ENCODE measurements around the gene SYT12. TPM values are rescaled to one million over a fixed set of nuclear protein-coding genes. Genes with fewer than 3 reads are reported as not detected.

The SYT12 gene
- total RNA-seq, 1 experiment from 2014 or later, result 2.8 TPM

GRCh38 chr11:67010296-67010905 is 12.5 kb upstream of the SYT12 start:
- H3K36me3 ChIP-seq (replicated peaks; ENCODE audit: control insufficient read depth, insufficient read depth, low read length), result peaks cover 3% of the 10 kb centered on the region; the same call in 1 of the 2 replicates
- DNase-seq, result peak; percentile 26
- H3K27me3 ChIP-seq (ENCODE audit: control insufficient read depth, insufficient read depth, low read length), result no peaks in the 10 kb centered on the region
- no peak overlapping the region for H3K4me3 ChIP-seq (ENCODE audit: insufficient read depth, low read depth, low read length)

GRCh38 chr11:67013511-67014045 is 9.4 kb upstream of the SYT12 start:
- Histone ChIP-seq H3K36me3 (replicated peaks; ENCODE audit: control insufficient read depth, insufficient read depth, low read length) (peaks cover 3% of the 10 kb centered on the region; the same call in 1 of the 2 replicates), H3K4me3 (ENCODE audit: insufficient read depth, low read depth, low read length) (no peak overlapping the region), H3K27me3 (ENCODE audit: control insufficient read depth, insufficient read depth, low read length) (no peaks in the 10 kb centered on the region)
- DNase-seq, result no peak

DNA sequence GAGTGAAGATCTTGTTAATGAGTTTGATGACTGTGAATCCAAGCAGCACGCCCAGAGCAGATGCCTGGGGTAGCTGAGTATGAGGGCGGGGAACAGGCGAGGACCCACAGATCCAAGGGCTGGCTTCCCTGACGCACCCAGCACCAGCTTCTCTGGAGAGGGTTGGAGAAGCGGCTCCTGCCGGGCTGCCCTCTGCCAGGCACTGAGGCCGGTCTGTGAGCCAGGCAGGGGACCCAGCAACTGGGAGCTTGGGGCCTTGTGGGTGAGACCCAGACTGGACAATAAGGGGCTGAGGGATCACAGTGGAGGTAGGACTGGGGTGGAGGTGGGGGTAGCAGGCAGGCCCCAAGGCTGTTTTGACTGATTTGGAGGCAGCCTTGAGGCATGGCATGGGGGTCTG is 8.6 kb upstream of the SYT12 start:
- peak; percentile 28 for DNase-seq
- H3K36me3 ChIP-seq (replicated peaks; ENCODE audit: control insufficient read depth, insufficient read depth, low read length), result peaks cover 3% of the 10 kb centered on the region; the same call in 1 of the 2 replicates
- no peak overlapping the region for H3K4me3 ChIP-seq (ENCODE audit: insufficient read depth, low read depth, low read length)
- no peaks in the 10 kb centered on the region for H3K27me3 ChIP-seq (ENCODE audit: control insufficient read depth, insufficient read depth, low read length)

DNA sequence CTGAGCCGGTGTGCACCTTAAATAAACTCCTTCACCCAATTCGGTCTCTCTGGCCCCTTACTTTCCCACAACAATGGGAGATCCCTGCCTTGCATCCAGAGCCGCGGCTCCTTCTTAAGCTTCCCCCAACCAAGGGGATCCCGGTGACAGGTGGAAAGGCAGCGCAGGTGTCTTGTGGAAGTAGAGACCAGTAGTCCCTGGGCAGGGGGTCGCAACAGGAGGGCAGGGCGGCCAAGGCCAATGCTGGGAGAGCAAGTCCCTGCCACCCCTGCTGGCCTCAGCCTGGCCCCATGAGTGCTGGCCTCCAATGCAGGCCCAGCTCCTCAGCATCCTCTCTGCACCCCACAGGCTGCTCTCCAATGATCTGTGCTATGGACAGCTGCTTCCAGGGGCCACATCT is 7.9 kb upstream of the SYT12 start:
- Histone ChIP-seq H3K27me3 (ENCODE audit: control insufficient read depth, insufficient read depth, low read length) (no peaks in the 10 kb centered on the region), H3K4me3 (ENCODE audit: insufficient read depth, low read depth, low read length) (no peak overlapping the region), H3K36me3 (replicated peaks; ENCODE audit: control insufficient read depth, insufficient read depth, low read length) (peaks cover 3% of the 10 kb centered on the region; the same call in 1 of the 2 replicates)
- peak; percentile 59 for DNase-seq

GRCh38 chr11:67016550-67016949 is 6.4 kb upstream of the SYT12 start:
- Histone ChIP-seq H3K27me3 (ENCODE audit: control insufficient read depth, insufficient read depth, low read length) (no peaks in the 10 kb centered on the region), H3K4me3 (ENCODE audit: insufficient read depth, low read depth, low read length) (no peak overlapping the region), H3K36me3 (replicated peaks; ENCODE audit: control insufficient read depth, insufficient read depth, low read length) (peaks cover 3% of the 10 kb centered on the region; the same call in 1 of the 2 replicates)
- peak; percentile 29 for DNase-seq

DNA sequence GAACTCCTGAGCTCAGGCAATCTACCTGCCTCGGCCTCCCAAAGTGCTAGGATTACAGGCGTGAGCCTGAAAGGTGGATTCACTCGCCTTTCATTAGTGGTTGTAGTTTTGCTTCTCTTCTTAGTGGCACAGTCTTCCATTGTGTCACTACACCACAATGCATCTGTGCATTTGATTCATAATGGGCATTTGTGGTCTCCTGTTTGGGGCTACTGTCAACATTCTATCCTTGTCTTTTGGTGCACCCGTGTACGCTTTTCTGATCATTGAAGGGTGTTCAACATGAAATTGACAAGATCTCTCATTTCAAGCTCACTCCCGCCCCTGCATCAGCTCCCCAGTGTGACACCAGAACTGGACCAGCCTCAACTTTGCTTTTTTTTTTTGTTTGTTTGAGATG is 2.0 kb upstream of the SYT12 start:
- peaks cover 29% of the 10 kb centered on the region for H3K27me3 ChIP-seq (ENCODE audit: control insufficient read depth, insufficient read depth, low read length)
- H3K4me3 ChIP-seq (ENCODE audit: insufficient read depth, low read depth, low read length), result no peak overlapping the region
- DNase-seq, result no peak
- no peaks in the 10 kb centered on the region for H3K36me3 ChIP-seq (replicated peaks; ENCODE audit: control insufficient read depth, insufficient read depth, low read length)

GRCh38 chr11:67022341-67022933 is 497 bp upstream of the SYT12 start:
- Histone ChIP-seq H3K4me3 (ENCODE audit: insufficient read depth, low read depth, low read length) (peak overlapping the region; percentile 42), H3K27me3 (ENCODE audit: control insufficient read depth, insufficient read depth, low read length) (peaks cover 29% of the 10 kb centered on the region)

DNA sequence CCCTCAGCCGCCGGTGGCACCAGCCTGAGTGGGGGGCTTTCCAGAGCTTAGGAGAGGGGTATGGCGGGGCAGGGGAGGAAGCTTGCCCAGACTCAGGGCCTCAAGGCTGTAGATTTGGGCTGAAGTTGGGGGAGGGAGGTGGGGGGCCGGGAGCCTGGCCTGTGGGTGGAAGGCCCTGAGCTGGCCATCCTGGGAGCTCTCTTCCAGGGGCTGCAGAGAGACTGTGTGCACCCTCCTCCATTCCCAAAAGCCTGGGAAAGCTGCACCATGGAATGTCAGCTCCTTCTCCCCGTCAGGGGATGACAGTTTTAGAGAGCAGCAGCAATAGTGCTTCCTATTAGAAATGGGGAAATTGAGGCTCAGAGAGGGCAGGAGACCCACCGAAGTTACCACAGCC is 1.0 kb downstream of the SYT12 start:
- Histone ChIP-seq H3K36me3 (replicated peaks; ENCODE audit: control insufficient read depth, insufficient read depth, low read length) (no peaks in the 10 kb centered on the region), H3K4me3 (ENCODE audit: insufficient read depth, low read depth, low read length) (peak overlapping the region; percentile 42; the same call in 1 of the 2 replicates), H3K27me3 (ENCODE audit: control insufficient read depth, insufficient read depth, low read length) (peaks cover 29% of the 10 kb centered on the region)
- DNase-seq, result no peak

More at GRCh38 chr11:67022341-67022933, 497 bp upstream of the SYT12 start:
- no peak for DNase-seq
- no peaks in the 10 kb centered on the region for H3K36me3 ChIP-seq (replicated peaks; ENCODE audit: control insufficient read depth, insufficient read depth, low read length)

DNA sequence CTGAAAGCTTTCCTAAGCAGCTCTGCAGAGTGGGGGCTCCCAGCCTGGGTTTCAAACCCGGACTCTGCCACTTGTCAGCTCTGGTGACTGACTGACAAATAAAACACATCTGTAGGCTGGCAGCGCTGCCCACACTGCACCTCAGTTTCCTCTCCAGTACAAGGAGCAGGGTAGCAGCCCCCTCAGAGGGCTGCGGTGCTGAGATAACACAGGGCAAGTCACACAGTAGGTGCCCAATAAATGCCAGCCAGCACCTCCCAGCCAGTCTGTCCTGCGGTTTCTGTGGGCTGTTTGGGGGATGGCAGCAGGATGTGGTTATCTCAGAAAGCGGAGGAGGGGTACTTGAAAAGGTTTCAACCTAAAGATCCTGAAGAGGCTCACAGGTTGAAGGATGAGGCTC is 1.5 kb downstream of the SYT12 start:
- no peak for DNase-seq
- H3K27me3 ChIP-seq (ENCODE audit: control insufficient read depth, insufficient read depth, low read length), result peaks cover 29% of the 10 kb centered on the region
- H3K36me3 ChIP-seq (replicated peaks; ENCODE audit: control insufficient read depth, insufficient read depth, low read length), result no peaks in the 10 kb centered on the region
- no peak overlapping the region for H3K4me3 ChIP-seq (ENCODE audit: insufficient read depth, low read depth, low read length)

GRCh38 chr11:67024966-67025365 is 2.0 kb downstream of the SYT12 start:
- no peak for DNase-seq

GRCh38 chr11:67025750-67026149 is 2.8 kb downstream of the SYT12 start:
- Histone ChIP-seq H3K27me3 (ENCODE audit: control insufficient read depth, insufficient read depth, low read length) (peaks cover 29% of the 10 kb centered on the region), H3K36me3 (replicated peaks; ENCODE audit: control insufficient read depth, insufficient read depth, low read length) (no peaks in the 10 kb centered on the region), H3K4me3 (ENCODE audit: insufficient read depth, low read depth, low read length) (no peak overlapping the region)
- DNase-seq, result no peak

More at GRCh38 chr11:67024966-67025365, 2.0 kb downstream of the SYT12 start:
- Histone ChIP-seq H3K36me3 (replicated peaks; ENCODE audit: control insufficient read depth, insufficient read depth, low read length) (no peaks in the 10 kb centered on the region), H3K4me3 (ENCODE audit: insufficient read depth, low read depth, low read length) (no peak overlapping the region), H3K27me3 (ENCODE audit: control insufficient read depth, insufficient read depth, low read length) (peaks cover 29% of the 10 kb centered on the region)

DNA sequence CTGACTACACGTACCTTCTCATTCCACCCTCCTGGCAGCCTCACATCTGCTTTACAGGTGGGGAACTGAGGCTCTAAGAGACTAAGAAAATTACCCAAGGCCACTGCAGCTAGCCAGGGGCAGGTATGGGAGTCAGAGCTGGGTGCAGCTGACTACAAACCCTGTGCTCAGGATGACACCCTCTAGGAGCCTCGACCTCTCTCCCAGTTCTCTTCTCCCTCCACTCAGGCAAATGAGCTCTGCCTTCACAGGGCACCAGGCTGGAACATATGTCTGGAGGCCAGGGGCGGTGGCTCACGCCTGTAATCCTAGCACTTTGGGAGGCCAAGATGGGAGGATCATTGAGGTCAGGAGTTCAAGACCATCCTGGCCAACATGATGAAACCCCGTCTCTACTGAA is 4.0 kb downstream of the SYT12 start:
- DNase-seq, result no peak
- Histone ChIP-seq H3K36me3 (replicated peaks; ENCODE audit: control insufficient read depth, insufficient read depth, low read length) (no peaks in the 10 kb centered on the region), H3K4me3 (ENCODE audit: insufficient read depth, low read depth, low read length) (no peak overlapping the region), H3K27me3 (ENCODE audit: control insufficient read depth, insufficient read depth, low read length) (peaks cover 29% of the 10 kb centered on the region)

GRCh38 chr11:67027483-67027930 is 4.6 kb downstream of the SYT12 start:
- DNase-seq, result no peak
- no peak overlapping the region for H3K4me3 ChIP-seq (ENCODE audit: insufficient read depth, low read depth, low read length)

GRCh38 chr11:67027943-67028542 is 5.1 kb downstream of the SYT12 start:
- DNase-seq, result peak; percentile 57
- H3K4me3 ChIP-seq (ENCODE audit: insufficient read depth, low read depth, low read length), result no peak overlapping the region
- no peaks in the 10 kb centered on the region for H3K36me3 ChIP-seq (replicated peaks; ENCODE audit: control insufficient read depth, insufficient read depth, low read length)
- H3K27me3 ChIP-seq (ENCODE audit: control insufficient read depth, insufficient read depth, low read length), result peaks cover 18% of the 10 kb centered on the region

More at GRCh38 chr11:67027483-67027930, 4.6 kb downstream of the SYT12 start:
- no peaks in the 10 kb centered on the region for H3K36me3 ChIP-seq (replicated peaks; ENCODE audit: control insufficient read depth, insufficient read depth, low read length)
- H3K27me3 ChIP-seq (ENCODE audit: control insufficient read depth, insufficient read depth, low read length), result peaks cover 23% of the 10 kb centered on the region

- DNase-seq, result no peak
- Histone ChIP-seq H3K4me3 (ENCODE audit: insufficient read depth, low read depth, low read length) (no peak overlapping the region), H3K36me3 (replicated peaks; ENCODE audit: control insufficient read depth, insufficient read depth, low read length) (no peaks in the 10 kb centered on the region), H3K27me3 (ENCODE audit: control insufficient read depth, insufficient read depth, low read length) (peaks cover 8% of the 10 kb centered on the region)
These were observed 6.2 kb downstream of the SYT12 start for GRCh38 chr11:67029146-67029545.
